ENCODE data around the gene ZNF689.
"Not testable (repeated sequence)": the region's sequence is repeated elsewhere in the genome, so short reads cannot be mapped to it uniquely, and the experiment has no call there.

The ZNF689 gene

GRCh38 chr16:30650369-30651123 is 40.4 kb upstream of the ZNF689 start, which contains the start of gene PRR14:
TSS of gene PRR14 (plus strand) at chr16:30650960. CDS start at chr16:30651646, 686 bp downstream.
- in situ Hi-C loops (cut with HindIII; ENCODE audit: low pct_unique_long_range_greater_than_20kb, low sequenced_read_pairs) = no loop called here
- TF ChIP-seq JUND (IDR thresholded peaks at IDR 0.05; ENCODE audit: low read depth) = no peak
- DNase-seq (ENCODE audit: low read depth in 1 of 2, low spot score in 1 of 2) = peak; percentile 93 to 100

- no peak for DNase-seq (ENCODE audit: low read depth in 1 of 2, low spot score in 1 of 2)
- in situ Hi-C loops (cut with HindIII; ENCODE audit: low pct_unique_long_range_greater_than_20kb, low sequenced_read_pairs) = loop anchor here (25.0 kb wide), 1 partner anchor 213 kb away; the partner anchor contains the start of genes DCTPP1 and SEPHS2
- no peak for TF ChIP-seq JUND (IDR thresholded peaks at IDR 0.05; ENCODE audit: low read depth)
Measured at GRCh38 chr16:30649725-30650368, 39.7 kb upstream of the ZNF689 start.

- in situ Hi-C loops (cut with HindIII; ENCODE audit: low pct_unique_long_range_greater_than_20kb, low sequenced_read_pairs) = loop anchor here (25.0 kb wide), 1 partner anchor 210 kb away; the partner anchor contains the start of genes DCTPP1 and SEPHS2
- TF ChIP-seq JUND (IDR thresholded peaks at IDR 0.05; ENCODE audit: low read depth) = no peak
- DNase-seq (ENCODE audit: low read depth in 1 of 2, low spot score in 1 of 2) = no peak
Measured at GRCh38 chr16:30647274-30647571, 37.0 kb upstream of the ZNF689 start.

- in situ Hi-C loops (cut with HindIII; ENCODE audit: low pct_unique_long_range_greater_than_20kb, low sequenced_read_pairs) = loop anchor here (25.0 kb wide), 1 partner anchor 208 kb away; the partner anchor contains the start of genes DCTPP1 and SEPHS2
Measured at GRCh38 chr16:30645727-30646126, 35.5 kb upstream of the ZNF689 start.

GRCh38 chr16:30644334-30644830 is 34.2 kb upstream of the ZNF689 start:
- no peak for DNase-seq (ENCODE audit: low read depth in 1 of 2, low spot score in 1 of 2)
- in situ Hi-C loops (cut with HindIII; ENCODE audit: low pct_unique_long_range_greater_than_20kb, low sequenced_read_pairs) = loop anchor here (25.0 kb wide), 1 partner anchor 207 kb away; the partner anchor contains the start of genes DCTPP1 and SEPHS2
- TF ChIP-seq JUND (IDR thresholded peaks at IDR 0.05; ENCODE audit: low read depth) = no peak

More at GRCh38 chr16:30645727-30646126, 35.5 kb upstream of the ZNF689 start:
- no peak for TF ChIP-seq JUND (IDR thresholded peaks at IDR 0.05; ENCODE audit: low read depth)
- no peak for DNase-seq (ENCODE audit: low read depth in 1 of 2, low spot score in 1 of 2)

GRCh38 chr16:30641378-30641982 is 31.3 kb upstream of the ZNF689 start:
- no peak for TF ChIP-seq JUND (IDR thresholded peaks at IDR 0.05; ENCODE audit: low read depth)
- no peak for DNase-seq (ENCODE audit: low read depth in 1 of 2, low spot score in 1 of 2)
- in situ Hi-C loops (cut with HindIII; ENCODE audit: low pct_unique_long_range_greater_than_20kb, low sequenced_read_pairs) = loop anchor here (25.0 kb wide), 1 partner anchor 204 kb away; the partner anchor contains the start of genes DCTPP1 and SEPHS2

- DNase-seq (ENCODE audit: low read depth in 1 of 2, low spot score in 1 of 2) = peak in 1 of 2 experiments; percentile 88
- TF ChIP-seq JUND (IDR thresholded peaks at IDR 0.05; ENCODE audit: low read depth) = no peak
- in situ Hi-C loops (cut with HindIII; ENCODE audit: low pct_unique_long_range_greater_than_20kb, low sequenced_read_pairs) = loop anchor here (25.0 kb wide), 1 partner anchor 201 kb away; the partner anchor contains the start of genes DCTPP1 and SEPHS2
Measured at GRCh38 chr16:30637944-30638343, 27.8 kb upstream of the ZNF689 start.

GRCh38 chr16:30637139-30637538 is 26.9 kb upstream of the ZNF689 start:
- in situ Hi-C loops (cut with HindIII; ENCODE audit: low pct_unique_long_range_greater_than_20kb, low sequenced_read_pairs) = loop anchor here (25.0 kb wide), 1 partner anchor 200 kb away; the partner anchor contains the start of genes DCTPP1 and SEPHS2
- not testable (repeated sequence) for DNase-seq (ENCODE audit: low read depth in 1 of 2, low spot score in 1 of 2)

- TF ChIP-seq JUND (IDR thresholded peaks at IDR 0.05; ENCODE audit: low read depth) = no peak
- in situ Hi-C loops (cut with HindIII; ENCODE audit: low pct_unique_long_range_greater_than_20kb, low sequenced_read_pairs) = loop anchor here (25.0 kb wide), 1 partner anchor 199 kb away; the partner anchor contains the start of genes DCTPP1 and SEPHS2
- no peak for DNase-seq (ENCODE audit: low read depth in 1 of 2, low spot score in 1 of 2)
Measured at GRCh38 chr16:30636599-30636998, 26.4 kb upstream of the ZNF689 start.

- in situ Hi-C loops (cut with HindIII; ENCODE audit: low pct_unique_long_range_greater_than_20kb, low sequenced_read_pairs) = loop anchor here (25.0 kb wide), 1 partner anchor 196 kb away; the partner anchor contains the start of genes DCTPP1 and SEPHS2
- no peak for TF ChIP-seq JUND (IDR thresholded peaks at IDR 0.05; ENCODE audit: low read depth)
- DNase-seq (ENCODE audit: low read depth in 1 of 2, low spot score in 1 of 2) = no peak
Measured at GRCh38 chr16:30633526-30633925, 23.3 kb upstream of the ZNF689 start.

GRCh38 chr16:30632454-30632853 is 22.3 kb upstream of the ZNF689 start:
- DNase-seq (ENCODE audit: low read depth in 1 of 2, low spot score in 1 of 2) = not testable (repeated sequence)
- in situ Hi-C loops (cut with HindIII; ENCODE audit: low pct_unique_long_range_greater_than_20kb, low sequenced_read_pairs) = loop anchor here (25.0 kb wide), 1 partner anchor 195 kb away; the partner anchor contains the start of genes DCTPP1 and SEPHS2

Measured in T47D (cell line).